Measurements from ENCODE around the gene PDE10A.

PDE10A gene

GRCh38 chr6:165656581-165657324, 6.3 kb downstream of the PDE10A start:
- no peaks in the 10 kb centered on the region for H3K36me3 ChIP-seq (ENCODE audit: control insufficient read depth in 2 of 2, insufficient read depth in 2 of 2, low read length in 2 of 2)
- no peaks in the 10 kb centered on the region for H3K9me3 ChIP-seq (ENCODE audit: control insufficient read depth in 2 of 2, low read length in 2 of 2)
- H3K9ac ChIP-seq (ENCODE audit: low read depth in 1 of 2, low read length in 2 of 2), result no peak overlapping the region
- H3K27ac ChIP-seq (ENCODE audit: low read depth in 2 of 2, low read length in 2 of 2), result no peak overlapping the region
- H3K4me1 ChIP-seq (ENCODE audit: control insufficient read depth in 2 of 2, insufficient read depth in 2 of 2, low read length in 2 of 2), result no peaks in the 10 kb centered on the region
- H3K4me3 ChIP-seq (ENCODE audit: low read length in 2 of 2), result no peak overlapping the region
- peaks cover 4 to 5% of the 10 kb centered on the region in 2 donors for H3K27me3 ChIP-seq (ENCODE audit: control insufficient read depth in 2 of 2, insufficient read depth in 2 of 2, low read length in 2 of 2)

GRCh38 chr6:165655191-165655590, 7.8 kb downstream of the PDE10A start:
- H3K4me3 ChIP-seq (ENCODE audit: low read length in 2 of 2), result no peak overlapping the region
- H3K9me3 ChIP-seq (ENCODE audit: control insufficient read depth in 2 of 2, low read length in 2 of 2), result no peaks in the 10 kb centered on the region
- H3K36me3 ChIP-seq (ENCODE audit: control insufficient read depth in 2 of 2, insufficient read depth in 2 of 2, low read length in 2 of 2), result no peaks in the 10 kb centered on the region
- no peaks in the 10 kb centered on the region for H3K4me1 ChIP-seq (ENCODE audit: control insufficient read depth in 2 of 2, insufficient read depth in 2 of 2, low read length in 2 of 2)
- no peak overlapping the region for H3K27ac ChIP-seq (ENCODE audit: low read depth in 2 of 2, low read length in 2 of 2)
- no peak overlapping the region for H3K9ac ChIP-seq (ENCODE audit: low read depth in 1 of 2, low read length in 2 of 2)
- H3K27me3 ChIP-seq (ENCODE audit: control insufficient read depth in 2 of 2, insufficient read depth in 2 of 2, low read length in 2 of 2), result peaks cover 4 to 5% of the 10 kb centered on the region in 2 donors

GRCh38 chr6:165654144-165654543, 8.9 kb downstream of the PDE10A start:
- H3K27ac ChIP-seq (ENCODE audit: low read depth in 2 of 2, low read length in 2 of 2), result no peak overlapping the region
- H3K4me3 ChIP-seq (ENCODE audit: low read length in 2 of 2), result no peak overlapping the region
- no peak overlapping the region for H3K9ac ChIP-seq (ENCODE audit: low read depth in 1 of 2, low read length in 2 of 2)

DNA sequence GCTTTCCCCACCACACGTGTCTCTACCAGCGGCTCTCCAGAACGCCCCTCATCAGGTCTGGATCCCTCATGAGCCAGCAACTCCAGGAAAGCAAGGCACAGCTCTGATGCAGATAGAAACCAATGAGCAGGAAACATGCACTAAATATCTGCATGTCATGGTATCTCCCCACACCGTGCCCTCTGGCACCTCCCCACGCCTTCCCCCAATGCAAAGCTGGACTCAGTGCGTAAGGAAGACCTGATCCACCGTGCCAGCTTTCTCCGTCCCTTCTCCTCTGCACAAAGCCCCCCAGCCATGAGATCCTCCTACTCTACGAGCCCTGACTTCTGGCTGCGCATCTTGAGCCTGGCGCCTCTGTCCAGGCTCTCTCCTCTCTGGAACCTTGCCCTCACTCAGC, 9.4 kb downstream of the PDE10A start:
- Histone ChIP-seq H3K27me3 (ENCODE audit: control insufficient read depth in 2 of 2, insufficient read depth in 2 of 2, low read length in 2 of 2) (peaks cover 0 to 2% of the 10 kb centered on the region in 2 donors), H3K9ac (ENCODE audit: low read depth in 1 of 2, low read length in 2 of 2) (no peak overlapping the region), H3K27ac (ENCODE audit: low read depth in 2 of 2, low read length in 2 of 2) (no peak overlapping the region), H3K36me3 (ENCODE audit: control insufficient read depth in 2 of 2, insufficient read depth in 2 of 2, low read length in 2 of 2) (no peaks in the 10 kb centered on the region), H3K4me3 (ENCODE audit: low read length in 2 of 2) (no peak overlapping the region), H3K9me3 (ENCODE audit: control insufficient read depth in 2 of 2, low read length in 2 of 2) (no peaks in the 10 kb centered on the region), H3K4me1 (ENCODE audit: control insufficient read depth in 2 of 2, insufficient read depth in 2 of 2, low read length in 2 of 2) (no peaks in the 10 kb centered on the region)

More at GRCh38 chr6:165654144-165654543, 8.9 kb downstream of the PDE10A start:
- Histone ChIP-seq H3K36me3 (ENCODE audit: control insufficient read depth in 2 of 2, insufficient read depth in 2 of 2, low read length in 2 of 2) (no peaks in the 10 kb centered on the region), H3K4me1 (ENCODE audit: control insufficient read depth in 2 of 2, insufficient read depth in 2 of 2, low read length in 2 of 2) (no peaks in the 10 kb centered on the region), H3K27me3 (ENCODE audit: control insufficient read depth in 2 of 2, insufficient read depth in 2 of 2, low read length in 2 of 2) (peaks cover 0 to 5% of the 10 kb centered on the region in 2 donors), H3K9me3 (ENCODE audit: control insufficient read depth in 2 of 2, low read length in 2 of 2) (no peaks in the 10 kb centered on the region)

GRCh38 chr6:165653196-165653595, 9.8 kb downstream of the PDE10A start:
- Histone ChIP-seq H3K4me3 (ENCODE audit: low read length in 2 of 2) (no peak overlapping the region), H3K9ac (ENCODE audit: low read depth in 1 of 2, low read length in 2 of 2) (no peak overlapping the region), H3K36me3 (ENCODE audit: control insufficient read depth in 2 of 2, insufficient read depth in 2 of 2, low read length in 2 of 2) (no peaks in the 10 kb centered on the region), H3K27me3 (ENCODE audit: control insufficient read depth in 2 of 2, insufficient read depth in 2 of 2, low read length in 2 of 2) (no peaks in the 10 kb centered on the region), H3K27ac (ENCODE audit: low read depth in 2 of 2, low read length in 2 of 2) (no peak overlapping the region), H3K4me1 (ENCODE audit: control insufficient read depth in 2 of 2, insufficient read depth in 2 of 2, low read length in 2 of 2) (no peaks in the 10 kb centered on the region), H3K9me3 (ENCODE audit: control insufficient read depth in 2 of 2, low read length in 2 of 2) (no peaks in the 10 kb centered on the region)

DNA sequence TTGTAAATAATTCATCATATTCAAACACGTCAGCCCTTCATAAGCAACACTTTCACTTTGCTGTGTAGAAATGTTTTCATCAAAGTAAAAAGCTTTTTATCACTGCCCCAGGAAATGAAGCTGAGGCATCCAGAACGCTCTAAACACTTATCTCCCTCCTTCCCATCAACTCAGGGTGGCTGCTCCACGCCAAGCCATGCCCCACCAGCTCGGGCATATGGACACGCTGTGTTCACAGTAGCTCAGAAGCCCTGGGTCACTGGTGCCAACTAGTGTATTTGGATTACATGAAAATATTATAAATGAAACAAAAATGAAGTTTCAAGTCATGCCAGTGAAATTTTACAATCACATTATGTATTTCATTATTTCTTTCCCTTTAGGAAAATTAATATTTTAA, 10.3 kb downstream of the PDE10A start:
- H3K27me3 ChIP-seq (ENCODE audit: control insufficient read depth in 2 of 2, insufficient read depth in 2 of 2, low read length in 2 of 2), result no peaks in the 10 kb centered on the region
- no peak overlapping the region for H3K27ac ChIP-seq (ENCODE audit: low read depth in 2 of 2, low read length in 2 of 2)
- H3K9ac ChIP-seq (ENCODE audit: low read depth in 1 of 2, low read length in 2 of 2), result no peak overlapping the region
- H3K4me3 ChIP-seq (ENCODE audit: low read length in 2 of 2), result no peak overlapping the region
- H3K4me1 ChIP-seq (ENCODE audit: control insufficient read depth in 2 of 2, insufficient read depth in 2 of 2, low read length in 2 of 2), result no peaks in the 10 kb centered on the region
- H3K36me3 ChIP-seq (ENCODE audit: control insufficient read depth in 2 of 2, insufficient read depth in 2 of 2, low read length in 2 of 2), result no peaks in the 10 kb centered on the region
- no peaks in the 10 kb centered on the region for H3K9me3 ChIP-seq (ENCODE audit: control insufficient read depth in 2 of 2, low read length in 2 of 2)

GRCh38 chr6:165649166-165650137, 13.6 kb downstream of the PDE10A start:
- Histone ChIP-seq H3K4me1 (ENCODE audit: control insufficient read depth in 2 of 2, insufficient read depth in 2 of 2, low read length in 2 of 2) (no peaks in the 10 kb centered on the region), H3K27ac (ENCODE audit: low read depth in 2 of 2, low read length in 2 of 2) (no peak overlapping the region), H3K36me3 (ENCODE audit: control insufficient read depth in 2 of 2, insufficient read depth in 2 of 2, low read length in 2 of 2) (no peaks in the 10 kb centered on the region), H3K9ac (ENCODE audit: low read depth in 1 of 2, low read length in 2 of 2) (no peak overlapping the region), H3K9me3 (ENCODE audit: control insufficient read depth in 2 of 2, low read length in 2 of 2) (no peaks in the 10 kb centered on the region), H3K4me3 (ENCODE audit: low read length in 2 of 2) (no peak overlapping the region), H3K27me3 (ENCODE audit: control insufficient read depth in 2 of 2, insufficient read depth in 2 of 2, low read length in 2 of 2) (no peaks in the 10 kb centered on the region)

- no peaks in the 10 kb centered on the region for H3K36me3 ChIP-seq (ENCODE audit: control insufficient read depth in 2 of 2, insufficient read depth in 2 of 2, low read length in 2 of 2)
- no peak overlapping the region for H3K4me3 ChIP-seq (ENCODE audit: low read length in 2 of 2)
- H3K27me3 ChIP-seq (ENCODE audit: control insufficient read depth in 2 of 2, insufficient read depth in 2 of 2, low read length in 2 of 2), result no peaks in the 10 kb centered on the region
- H3K9ac ChIP-seq (ENCODE audit: low read depth in 1 of 2, low read length in 2 of 2), result no peak overlapping the region
- no peak overlapping the region for H3K27ac ChIP-seq (ENCODE audit: low read depth in 2 of 2, low read length in 2 of 2)
- no peaks in the 10 kb centered on the region for H3K9me3 ChIP-seq (ENCODE audit: control insufficient read depth in 2 of 2, low read length in 2 of 2)
- no peaks in the 10 kb centered on the region for H3K4me1 ChIP-seq (ENCODE audit: control insufficient read depth in 2 of 2, insufficient read depth in 2 of 2, low read length in 2 of 2)
Observed at GRCh38 chr6:165647041-165647440, 16.0 kb downstream of the PDE10A start.

- no peaks in the 10 kb centered on the region for H3K36me3 ChIP-seq (ENCODE audit: control insufficient read depth in 2 of 2, insufficient read depth in 2 of 2, low read length in 2 of 2)
- H3K9me3 ChIP-seq (ENCODE audit: control insufficient read depth in 2 of 2, low read length in 2 of 2), result no peaks in the 10 kb centered on the region
- no peaks in the 10 kb centered on the region for H3K4me1 ChIP-seq (ENCODE audit: control insufficient read depth in 2 of 2, insufficient read depth in 2 of 2, low read length in 2 of 2)
- no peak overlapping the region for H3K4me3 ChIP-seq (ENCODE audit: low read length in 2 of 2)
- no peak overlapping the region for H3K27ac ChIP-seq (ENCODE audit: low read depth in 2 of 2, low read length in 2 of 2)
- no peak overlapping the region for H3K9ac ChIP-seq (ENCODE audit: low read depth in 1 of 2, low read length in 2 of 2)
- H3K27me3 ChIP-seq (ENCODE audit: control insufficient read depth in 2 of 2, insufficient read depth in 2 of 2, low read length in 2 of 2), result no peaks in the 10 kb centered on the region
Observed at GRCh38 chr6:165645919-165646318, 17.1 kb downstream of the PDE10A start.

GRCh38 chr6:165644586-165645266, 18.3 kb downstream of the PDE10A start:
- Histone ChIP-seq H3K27me3 (ENCODE audit: control insufficient read depth in 2 of 2, insufficient read depth in 2 of 2, low read length in 2 of 2) (no peaks in the 10 kb centered on the region), H3K4me3 (ENCODE audit: low read length in 2 of 2) (no peak overlapping the region)

More at GRCh38 chr6:165644586-165645266, 18.3 kb downstream of the PDE10A start:
- Histone ChIP-seq H3K9ac (ENCODE audit: low read depth in 1 of 2, low read length in 2 of 2) (no peak overlapping the region), H3K4me1 (ENCODE audit: control insufficient read depth in 2 of 2, insufficient read depth in 2 of 2, low read length in 2 of 2) (no peaks in the 10 kb centered on the region), H3K9me3 (ENCODE audit: control insufficient read depth in 2 of 2, low read length in 2 of 2) (no peaks in the 10 kb centered on the region), H3K36me3 (ENCODE audit: control insufficient read depth in 2 of 2, insufficient read depth in 2 of 2, low read length in 2 of 2) (no peaks in the 10 kb centered on the region), H3K27ac (ENCODE audit: low read depth in 2 of 2, low read length in 2 of 2) (no peak overlapping the region)

All from mucosa of rectum (tissue), 2 donors.